GM19239 (cell line): ENCODE measurements around the gene MEIOSIN.
"Not testable (repeated sequence)": the region's sequence is repeated elsewhere in the genome, so short reads cannot be mapped to it uniquely, and the experiment has no call there.

Experiments used
- DNase-seq: peaks from one replicate; pipeline ENCODE4 v3.0.0; 2011; ENCODE audit warnings: low spot score; ENCODE audit not compliant: insufficient read length
- FAIRE-seq: peaks from 2 replicates; lab custom pipeline; 2011; peaks lifted over from hg19 to GRCh38; lab: Jason Lieb, UNC

Gene MEIOSIN

GRCh38 chr19:45733160-45733810 lies at the start of gene MEIOSIN:
Gene MEIOSIN (plus strand): TSS chr19:45733439. CDS start chr19:45735377, 1,938 bp downstream.
- DNase-seq: no peak
- no peak for FAIRE-seq

- FAIRE-seq, DNase-seq: not testable (repeated sequence)
These were observed 48.2 kb upstream of the MEIOSIN start for GRCh38 chr19:45685045-45685444.

- FAIRE-seq: no peak
These were observed 45.6 kb upstream of the MEIOSIN start for GRCh38 chr19:45687599-45687998.

GRCh38 chr19:45691516-45692186 lies 41.6 kb upstream of the MEIOSIN start, which contains the start of gene SNRPD2:
Gene SNRPD2 (minus strand): TSS chr19:45691953. CDS start chr19:45691888, 65 bp downstream.
- peak; percentile 74 for DNase-seq
- no peak for FAIRE-seq

More at GRCh38 chr19:45687599-45687998, 45.6 kb upstream of the MEIOSIN start:
- no peak for DNase-seq

GRCh38 chr19:45692187-45693105 lies 40.8 kb upstream of the MEIOSIN start, which contains the start of gene QPCTL:
Gene QPCTL (plus strand): TSS chr19:45692666. CDS start chr19:45692704, 38 bp downstream.
- DNase-seq (peak; percentile 88), FAIRE-seq (peak; percentile 100)

GRCh38 chr19:45693106-45693788 lies 40.0 kb upstream of the MEIOSIN start:
- FAIRE-seq (peak; percentile 31), DNase-seq (peak; percentile 53)

GRCh38 chr19:45701676-45702075 lies 31.6 kb upstream of the MEIOSIN start:
- DNase-seq (no peak), FAIRE-seq (no peak)

GRCh38 chr19:45705115-45705514 lies 28.1 kb upstream of the MEIOSIN start:
- DNase-seq: no peak
- FAIRE-seq: no peak

GRCh38 chr19:45705710-45706415 lies 27.4 kb upstream of the MEIOSIN start:
- no peak for FAIRE-seq
- DNase-seq: no peak

GRCh38 chr19:45710356-45711130 lies 22.7 kb upstream of the MEIOSIN start:
- DNase-seq: no peak
- FAIRE-seq: no peak

- DNase-seq (no peak), FAIRE-seq (no peak)
These were observed 21.2 kb upstream of the MEIOSIN start for GRCh38 chr19:45711851-45712698.

- FAIRE-seq: no peak
- DNase-seq: no peak
These were observed 20.6 kb upstream of the MEIOSIN start for GRCh38 chr19:45712699-45713067.

GRCh38 chr19:45713141-45713540 lies 20.1 kb upstream of the MEIOSIN start:
- FAIRE-seq (no peak), DNase-seq (no peak)

- no peak for FAIRE-seq
- no peak for DNase-seq
These were observed 18.1 kb upstream of the MEIOSIN start for GRCh38 chr19:45715139-45715538.

- DNase-seq (no peak), FAIRE-seq (no peak)
These were observed 16.7 kb upstream of the MEIOSIN start for GRCh38 chr19:45716359-45717130.

GRCh38 chr19:45717131-45717982 lies 15.9 kb upstream of the MEIOSIN start:
- peak; percentile 97 for DNase-seq
- peak; percentile 100 for FAIRE-seq
